K562 (cell line): ENCODE results near the gene ITPK1. TPM values are rescaled to one million over a fixed set of nuclear protein-coding genes. Genes with fewer than 3 reads are reported as not detected.

Source experiments
- ATF3 ChIP-seq, 2 experiments: fragments of 450-650 bp in 1 of 2; sonication (generic) in 1 of 2; formaldehyde crosslinking in 1 of 2; IDR thresholded peaks in 1 of 2; conservative IDR thresholded peaks in 1 of 2; 2 replicates each; pipeline versions ENCODE4 v1.6.1 to v1.8.1; 2016 to 2023; ENCODE audit warnings: mild to moderate bottlenecking in 2 of 2, moderate library complexity in 2 of 2, inconsistent platforms in 1 of 2, missing genetic modification reagents in 1 of 2
- CCAR2 ChIP-seq: fragments of 200-400 bp; formaldehyde crosslinking; IDR thresholded peaks from 2 replicates; pipeline ENCODE4 v1.6.1; 2017; ENCODE audit warnings: mild to moderate bottlenecking, low read depth, low read length
- CLOCK ChIP-seq: fragments of 250-450 bp; sonication (Bioruptor Pico); IDR thresholded peaks from 2 replicates; pipeline ENCODE4 v1.4.0; 2020; ENCODE audit warnings: mild to moderate bottlenecking, moderate library complexity, borderline replicate concordance
- DEAF1 ChIP-seq: fragments of 450-650 bp; formaldehyde crosslinking; IDR thresholded peaks from 2 replicates; pipeline ENCODE4 v1.4.0; 2020; ENCODE audit warnings: mild to moderate bottlenecking, moderate library complexity
- HLTF ChIP-seq: fragments of 450-650 bp; IDR thresholded peaks from 2 replicates; pipeline ENCODE4 v1.6.1; 2016
- LCOR ChIP-seq: sonication (generic); formaldehyde crosslinking; IDR thresholded peaks from 2 replicates; pipeline ENCODE4 v1.8.0; 2022; ENCODE audit warnings: mild to moderate bottlenecking, missing genetic modification reagents
- NR2F6 ChIP-seq: fragments of 450-650 bp; formaldehyde crosslinking; IDR thresholded peaks from 2 replicates; pipeline ENCODE4 v1.4.0; 2020; ENCODE audit warnings: mild to moderate bottlenecking
- PCBP1 ChIP-seq: fragments of 200-400 bp; formaldehyde crosslinking; IDR thresholded peaks from 2 replicates; pipeline ENCODE4 v1.6.1; 2018; ENCODE audit warnings: mild to moderate bottlenecking, low read depth, low read length; ENCODE audit not compliant: poor library complexity, severe bottlenecking
- PHB2 ChIP-seq: fragments of 450-650 bp; IDR thresholded peaks from 2 replicates; pipeline ENCODE4 v1.6.1; 2017; ENCODE audit warnings: low read depth
- POLR2H ChIP-seq: IDR thresholded peaks from 2 replicates; pipeline ENCODE4 v1.6.1; 2016; ENCODE audit warnings: missing genetic modification characterization, low read depth, mild to moderate bottlenecking, control low read depth, missing compliant biosample characterization, moderate library complexity
- PRDM10 ChIP-seq: fragments of 450-650 bp; IDR thresholded peaks from 2 replicates; pipeline ENCODE4 v1.6.1; 2018; ENCODE audit not compliant: partially characterized antibody
- RUNX1 ChIP-seq: sonication (generic); IDR thresholded peaks from 2 replicates; pipeline ENCODE4 v1.6.1; 2016; ENCODE audit warnings: antibody characterized with exemption, low read depth
- SP2 ChIP-seq: IDR thresholded peaks from 2 replicates; pipeline ENCODE4 v1.6.1; 2011; ENCODE audit warnings: mild to moderate bottlenecking, low read depth, low read length, moderate library complexity; ENCODE audit not compliant: poor library complexity, severe bottlenecking; ENCODE audit errors: extremely low read depth
- TFAP4 ChIP-seq: sonication (generic); formaldehyde crosslinking; IDR thresholded peaks from 2 replicates; pipeline ENCODE4 v1.8.0; 2022; ENCODE audit warnings: missing genetic modification reagents, mild to moderate bottlenecking, moderate library complexity, borderline replicate concordance
- ZNF134 ChIP-seq: fragments of 250-450 bp; sonication (Bioruptor Pico); conservative IDR thresholded peaks from 2 replicates; pipeline ENCODE4 v1.4.0; 2020
- ZNF184 ChIP-seq: sonication (generic); formaldehyde crosslinking; IDR thresholded peaks from 2 replicates; pipeline ENCODE4 v1.5.0; 2020; ENCODE audit warnings: missing genetic modification reagents
- ZNF583 ChIP-seq: fragments of 250-450 bp; sonication (Bioruptor Pico); IDR thresholded peaks from 2 replicates; pipeline ENCODE4 v1.4.0; 2020
- ZNF717 ChIP-seq: fragments of 250-450 bp; sonication (Bioruptor Pico); IDR thresholded peaks from 2 replicates; pipeline ENCODE4 v1.5.0; 2021
- polyA plus RNA-seq, 8 experiments: library from polyadenylated mRNA; depleted of rRNA in 4 of 8; stranded (reverse) in 5 of 8; unstranded in 3 of 8; fragments of >200 nt; fragmentation: Nextera tagmentation in 2 of 8; fragmentation: Illumina TruSeq in 1 of 8; extraction: Ambion mirVana in 2 of 8; extraction: Trizol in 1 of 8; gene quantifications; 2 replicates each; pipeline versions ENCODE4 v1.2.1 to v1.2.3, GENCODE V29; 2011 to 2014; ENCODE audit warnings: inconsistent platforms in 1 of 8, missing spikeins in 1 of 8
- total RNA-seq, 7 experiments: library from RNA; depleted of rRNA in 6 of 7; stranded (reverse); fragments of >200 nt in 6 of 7; fragmentation: Illumina TruSeq in 2 of 7; extraction: Trizol in 2 of 7; gene quantifications; 2 replicates each; pipeline versions ENCODE4 v1.2.1 to v1.2.3, GENCODE V29; 2011 to 2021; ENCODE audit warnings: low replicate concordance in 1 of 7

Gene ITPK1
- total and polyA plus RNA-seq, 9 of the 15 experiments (the other 6 are each of a cell fraction or from before 2014, with no cell fraction given) = 1.2 to 39.2 (median 23.0) TPM

- TF ChIP-seq PRDM10 (no peak), RUNX1 (no peak), HLTF (no peak), NR2F6 (CRISPR knock-in tag) (no peak), PHB2 (no peak), ZNF184 (CRISPR knock-in tag) (no peak), ZNF134 (CRISPR knock-in tag) (no peak), TFAP4 (CRISPR knock-in tag) (peak; percentile 79; the same call in 1 of the 2 replicates), DEAF1 (CRISPR knock-in tag) (no peak), ZNF583 (no peak), PCBP1 (no peak), SP2 (no peak), POLR2H (tag) (no peak), CLOCK (CRISPR knock-in tag) (no peak), CCAR2 (no peak), LCOR (CRISPR knock-in tag) (no peak), ATF3 (IDR thresholded peaks at IDR 0.05) (no peak), ATF3 (CRISPR knock-in tag; conservative IDR thresholded peaks at IDR 0.05) (no peak), ZNF717 (CRISPR knock-in tag) (no peak)
Measured at GRCh38 chr14:92943855-92944570, 171.7 kb downstream of the ITPK1 start (continued).
